Mesothelial cell of epicardium (in vitro differentiated cells): Measurements from ENCODE around the gene TBC1D32. TPM values are rescaled to one million over a fixed set of nuclear protein-coding genes. Genes with fewer than 3 reads are reported as not detected.
"Not testable (repeated sequence)": the region's sequence is repeated elsewhere in the genome, so short reads cannot be mapped to it uniquely, and the experiment has no call there.

ENCODE experiments used
- DNase-seq, 2 experiments: peaks; one replicate each; pipeline ENCODE4 v3.0.0; 2021; ENCODE audit warnings: low spot score in 2 of 2; ENCODE audit not compliant: unreplicated experiment in 2 of 2
- H3K27ac Mint-ChIP-seq: 2 replicates; pipeline ENCODE4 v1.8.0; 2021; ENCODE audit warnings: mixed read lengths
- H3K27me3 Mint-ChIP-seq: 2 replicates; pipeline ENCODE4 v1.8.0; 2021; ENCODE audit warnings: low read depth, mixed read lengths
- H3K36me3 Mint-ChIP-seq: 2 replicates; pipeline ENCODE4 v1.8.0; 2021; ENCODE audit warnings: mixed read lengths
- H3K4me1 Mint-ChIP-seq: 2 replicates; pipeline ENCODE4 v1.8.0; 2021; ENCODE audit warnings: mixed read lengths
- H3K4me3 Mint-ChIP-seq: 2 replicates; pipeline ENCODE4 v1.8.0; 2021; ENCODE audit warnings: mild to moderate bottlenecking, moderate library complexity, mixed read lengths
- H3K9me3 Mint-ChIP-seq: 2 replicates; pipeline ENCODE4 v1.8.0; 2021; ENCODE audit warnings: mixed read lengths
- CTCF ChIP-seq: fragments of 200-600 bp; sonication (generic); IDR thresholded peaks from one replicate; pipeline ENCODE4 v1.5.0; 2021; ENCODE audit warnings: antibody characterized with exemption; ENCODE audit not compliant: unreplicated experiment
- total RNA-seq: library from RNA; stranded (reverse); gene quantifications from 3 replicates; pipeline ENCODE4 v1.2.1, GENCODE V29; 2021

TBC1D32 gene
- total RNA-seq, 1 donor from 2014 or later: 30.1 TPM

- Mint-ChIP-seq H3K36me3 (peaks cover 7% of the 10 kb centered on the region), H3K27me3 (no peaks in the 10 kb centered on the region), H3K4me3 (no peak overlapping the region), H3K27ac (peak overlapping the region; percentile 86), H3K4me1 (peaks cover 26% of the 10 kb centered on the region), H3K9me3 (peaks cover 6% of the 10 kb centered on the region)
- no peak for DNase-seq
- TF ChIP-seq CTCF: no peak
These were observed 147.0 kb downstream of the TBC1D32 start for GRCh38 chr6:121187200-121187832.

GRCh38 chr6:121183742-121184141, 150.5 kb downstream of the TBC1D32 start:
- Mint-ChIP-seq H3K27ac (no peak overlapping the region), H3K36me3 (peaks cover 17% of the 10 kb centered on the region), H3K4me3 (no peak overlapping the region), H3K4me1 (peaks cover 14% of the 10 kb centered on the region), H3K9me3 (peaks cover 13% of the 10 kb centered on the region), H3K27me3 (no peaks in the 10 kb centered on the region)
- no peak for DNase-seq
- no peak for TF ChIP-seq CTCF

GRCh38 chr6:121175827-121176226, 158.5 kb downstream of the TBC1D32 start:
- DNase-seq: no peak
- Mint-ChIP-seq H3K27me3 (no peaks in the 10 kb centered on the region), H3K27ac (no peak overlapping the region), H3K4me1 (no peaks in the 10 kb centered on the region), H3K36me3 (peaks cover 31% of the 10 kb centered on the region), H3K4me3 (no peak overlapping the region), H3K9me3 (peaks cover 19% of the 10 kb centered on the region)
- TF ChIP-seq CTCF: no peak

- H3K9me3 Mint-ChIP-seq: peaks cover 13% of the 10 kb centered on the region
- H3K36me3 Mint-ChIP-seq: peaks cover 25% of the 10 kb centered on the region
- not testable (repeated sequence) for DNase-seq, H3K27ac Mint-ChIP-seq, H3K4me3 Mint-ChIP-seq, H3K27me3 Mint-ChIP-seq, H3K4me1 Mint-ChIP-seq
These were observed 161.8 kb downstream of the TBC1D32 start for GRCh38 chr6:121172451-121172850.

- H3K36me3 Mint-ChIP-seq: peaks cover 20% of the 10 kb centered on the region
- no peaks in the 10 kb centered on the region for H3K27me3 Mint-ChIP-seq
- H3K4me1 Mint-ChIP-seq: no peaks in the 10 kb centered on the region
- DNase-seq: no peak
- TF ChIP-seq CTCF: no peak
- no peak overlapping the region for H3K4me3 Mint-ChIP-seq
- peaks cover 9% of the 10 kb centered on the region for H3K9me3 Mint-ChIP-seq
- H3K27ac Mint-ChIP-seq: no peak overlapping the region
These were observed 162.4 kb downstream of the TBC1D32 start for GRCh38 chr6:121171879-121172278.

- H3K4me1 Mint-ChIP-seq: no peaks in the 10 kb centered on the region
- TF ChIP-seq CTCF: no peak
- DNase-seq: no peak
- peaks cover 25% of the 10 kb centered on the region for H3K9me3 Mint-ChIP-seq
- H3K27ac Mint-ChIP-seq: no peak overlapping the region
- no peak overlapping the region for H3K4me3 Mint-ChIP-seq
- peaks cover 37% of the 10 kb centered on the region for H3K36me3 Mint-ChIP-seq
- H3K27me3 Mint-ChIP-seq: no peaks in the 10 kb centered on the region
These were observed 172.4 kb downstream of the TBC1D32 start for GRCh38 chr6:121161886-121162285.
